ENCODE results near the gene WNT7A. TPM values are rescaled to one million over a fixed set of nuclear protein-coding genes. Genes with fewer than 3 reads are reported as not detected.
"Not testable (repeated sequence)": the region's sequence is repeated elsewhere in the genome, so short reads cannot be mapped to it uniquely, and the experiment has no call there.

The WNT7A gene
- total RNA-seq (2014; rRNA removed; shearing (Covaris generic)): not detected in 2 replicates

DNA sequence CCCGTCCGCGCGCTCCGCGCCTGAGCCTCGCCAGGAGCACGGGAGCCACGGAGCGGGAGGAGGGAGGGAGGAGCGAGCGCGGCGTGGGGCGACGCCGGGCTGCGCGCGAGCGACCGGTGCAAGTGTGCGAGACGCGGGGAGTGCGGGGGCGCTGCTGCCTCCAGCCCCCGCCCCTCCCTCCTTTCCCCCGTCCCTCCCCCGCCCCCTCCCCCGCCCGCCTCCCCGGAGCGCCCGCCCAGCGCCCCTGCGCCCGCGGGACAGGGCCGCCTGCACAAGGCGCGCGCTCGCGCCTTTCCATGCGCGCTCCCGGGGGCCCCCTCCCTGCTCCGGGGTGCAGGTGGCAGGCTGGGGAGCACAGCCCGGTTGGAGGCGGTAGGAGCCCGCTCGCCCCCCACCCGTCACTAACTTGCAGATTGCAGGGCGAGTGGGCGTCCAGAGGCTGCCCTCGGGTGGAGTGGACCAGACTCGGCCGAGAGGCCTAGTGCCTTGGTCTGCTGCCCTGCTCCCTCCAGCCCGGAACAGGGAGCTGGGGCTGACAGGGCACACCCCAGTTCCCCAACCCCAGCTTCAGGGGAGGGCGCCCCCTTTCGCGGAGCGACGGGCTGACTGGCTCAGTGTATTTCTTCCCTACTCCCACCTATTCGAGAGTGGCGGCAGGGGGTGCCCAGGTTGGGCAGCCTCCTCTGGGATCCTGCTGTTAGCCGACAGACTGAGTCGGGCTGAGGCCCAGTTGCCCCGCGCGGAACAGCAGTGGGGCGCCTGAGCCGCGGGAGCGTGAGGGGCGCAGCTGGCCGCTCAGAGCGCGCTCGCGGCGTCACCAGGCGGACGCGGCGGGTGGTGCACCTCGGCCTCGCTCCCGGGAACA lies at the start of gene WNT7A:
Gene WNT7A, minus strand, starts transcription at position 126 of the 865 bp plus-strand sequence. CDS start 255 bp downstream, outside the sequence.
- DNase-seq (ENCODE audit: low spot score): no peak

DNA sequence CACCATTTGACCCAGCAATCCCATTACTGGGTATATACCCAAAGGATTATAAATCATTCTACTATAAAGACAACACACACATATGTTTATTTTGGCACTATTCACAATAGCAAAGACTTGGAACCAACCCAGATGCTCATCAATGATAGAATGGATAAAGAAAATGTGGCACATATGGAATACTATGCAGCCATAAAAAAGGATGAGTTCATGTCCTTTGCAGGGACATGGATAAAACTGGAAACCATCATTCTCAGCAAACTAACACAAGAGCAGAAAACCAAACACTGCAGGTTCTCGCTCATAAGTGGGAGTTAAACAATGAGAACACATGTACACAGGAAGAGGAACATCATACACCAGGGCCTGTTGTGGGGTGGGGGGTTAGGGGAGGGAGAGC lies 48.9 kb upstream of the WNT7A start:
- DNase-seq (ENCODE audit: low spot score): not testable (repeated sequence)

DNA sequence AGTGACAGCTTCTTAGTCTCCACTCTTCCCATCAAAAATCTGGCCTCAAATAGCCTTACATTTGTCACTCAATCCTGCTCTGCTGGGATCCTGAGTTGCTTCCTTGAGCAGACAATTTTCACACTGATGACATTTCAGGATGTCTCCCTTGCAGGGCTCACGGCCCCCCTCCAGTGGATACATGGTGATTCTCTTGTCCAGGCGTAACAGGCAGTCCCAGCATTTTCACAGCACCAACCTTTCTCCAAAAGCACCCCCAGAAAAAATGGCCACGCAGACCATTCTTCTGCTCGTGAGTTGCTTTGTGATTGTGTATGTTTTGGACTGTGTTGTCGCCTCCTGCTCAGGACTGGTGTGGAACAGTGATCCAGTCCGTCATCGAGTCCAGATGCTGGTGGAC lies 47.4 kb upstream of the WNT7A start:
- peak; percentile 20 for DNase-seq (ENCODE audit: low spot score)

DNA sequence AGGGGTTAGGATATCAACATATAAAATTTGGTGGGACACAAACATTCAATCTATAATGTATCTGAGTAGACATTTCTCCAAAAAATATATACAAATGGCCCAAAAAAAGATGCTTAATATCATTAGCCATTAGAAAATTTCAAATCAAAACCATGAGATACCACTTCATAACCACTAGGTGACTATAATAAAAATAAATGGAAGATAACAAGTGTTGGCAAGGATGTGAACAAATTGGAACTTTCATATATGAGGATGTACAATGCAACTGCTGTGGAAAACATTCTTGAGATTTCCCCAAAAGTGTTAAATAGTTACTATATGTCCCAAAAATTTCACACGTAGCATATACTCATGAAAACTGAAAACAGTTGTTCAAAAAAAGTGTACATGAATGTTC lies 36.5 kb upstream of the WNT7A start:
- no peak for DNase-seq (ENCODE audit: low spot score)

DNA sequence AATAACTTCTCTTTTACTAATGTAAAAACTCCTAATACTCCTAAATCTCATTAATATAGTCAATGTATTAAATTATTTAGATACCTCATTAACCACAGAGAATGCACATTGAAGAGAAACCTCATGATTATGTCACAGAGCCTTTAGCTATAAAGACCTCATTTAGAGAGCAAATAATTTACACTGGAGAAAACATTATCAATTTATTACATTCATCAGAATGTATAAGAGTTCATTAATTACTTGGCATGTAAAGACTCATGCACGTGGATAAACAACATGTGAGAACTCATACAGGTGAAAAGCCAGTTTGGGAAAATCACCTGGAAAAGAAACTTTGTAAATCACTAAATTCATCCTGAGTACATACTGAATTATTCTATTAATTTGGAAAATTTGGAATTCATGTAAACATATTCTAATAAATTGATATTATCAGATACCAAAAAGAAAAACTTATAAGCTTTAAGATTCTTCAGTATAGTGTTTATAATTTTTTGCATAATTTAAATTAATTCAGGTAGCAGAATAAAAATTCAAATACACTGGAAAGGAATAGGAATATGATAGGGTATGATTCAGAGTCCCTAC lies 22.9 kb upstream of the WNT7A start:
- no peak for DNase-seq (ENCODE audit: low spot score)

DNA sequence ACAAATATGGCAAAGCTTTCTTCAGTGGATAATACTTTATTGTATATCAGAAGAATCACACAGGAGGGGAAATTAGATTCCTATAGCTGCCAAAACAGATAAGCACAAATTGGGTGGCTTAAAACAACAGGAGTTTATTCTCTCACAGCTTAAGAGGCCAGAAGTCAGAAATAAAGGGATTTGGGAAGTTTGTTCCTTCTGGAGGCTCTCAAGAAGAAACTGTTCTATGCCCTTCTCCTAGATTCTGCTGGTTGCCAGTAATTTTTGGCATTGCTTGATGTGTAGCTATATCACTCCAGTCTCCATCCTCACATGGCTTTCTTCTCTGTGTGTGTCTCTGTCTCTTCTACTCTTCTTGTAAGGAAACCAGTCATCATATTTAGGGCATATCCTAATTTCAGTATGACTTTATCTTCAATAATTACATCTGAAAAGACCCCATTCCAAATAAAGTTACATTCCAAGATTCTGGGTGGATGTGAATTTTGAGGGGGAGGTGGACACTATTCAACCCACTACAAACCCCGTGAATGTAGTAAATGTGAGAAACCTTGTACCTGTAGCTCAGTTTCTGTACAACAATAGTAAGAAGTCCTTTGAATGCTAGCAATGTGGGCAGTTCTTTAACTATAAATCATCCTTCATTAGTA lies 22.2 kb upstream of the WNT7A start:
- no peak for DNase-seq (ENCODE audit: low spot score)

DNA sequence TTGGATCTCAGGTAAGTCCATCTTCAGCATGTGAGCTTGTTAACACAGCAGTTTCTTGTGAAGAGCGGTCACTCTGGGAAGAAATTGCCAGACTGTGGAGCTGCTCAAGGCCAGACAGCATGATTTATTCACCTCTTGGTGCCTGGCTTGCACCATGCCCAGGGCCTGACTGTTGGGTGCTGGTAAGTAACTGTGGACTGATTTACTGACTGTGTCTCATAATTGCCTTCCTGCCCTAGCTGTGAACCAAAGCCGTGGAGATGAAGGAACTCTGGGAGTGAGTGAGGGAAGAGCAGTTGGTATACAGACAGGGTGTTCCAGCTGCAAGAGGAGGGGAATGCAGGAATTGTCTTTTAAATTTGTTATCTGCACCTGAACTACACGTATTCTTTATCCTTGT lies 18.5 kb upstream of the WNT7A start:
- DNase-seq (ENCODE audit: low spot score): no peak

DNA sequence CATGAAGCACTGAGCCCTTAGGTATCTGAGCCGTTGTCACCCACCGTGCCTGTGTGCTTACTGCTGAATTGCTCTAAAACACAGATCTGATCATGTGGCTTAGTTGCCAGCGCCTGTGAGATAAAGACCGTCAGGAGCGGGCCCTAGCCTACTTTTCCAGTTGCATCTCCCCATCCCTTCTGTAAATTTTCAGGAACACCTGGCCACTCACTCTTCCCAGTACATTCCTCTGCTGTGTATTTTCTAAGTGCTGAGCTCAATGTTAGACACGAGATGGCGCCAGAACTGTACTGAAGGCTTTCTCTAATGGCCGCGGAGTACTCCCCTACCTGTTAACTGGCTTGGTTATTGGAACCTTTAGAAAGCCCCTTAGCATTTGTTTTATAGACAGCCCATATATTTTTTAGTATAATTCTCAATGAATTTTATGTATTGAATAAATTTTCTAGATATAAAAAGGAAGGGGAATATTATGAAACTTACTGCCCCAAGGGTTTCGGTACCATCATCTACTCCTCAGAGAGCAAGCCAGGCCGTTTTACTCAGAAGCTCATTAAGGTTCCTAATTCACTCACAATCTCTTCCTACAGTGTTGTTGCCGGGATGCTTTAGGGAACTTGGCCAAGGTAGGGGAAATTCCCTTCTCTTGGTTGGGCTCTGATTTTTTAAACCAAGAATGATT lies 16.7 kb upstream of the WNT7A start:
- peak; percentile 84 for DNase-seq (ENCODE audit: low spot score)

DNA sequence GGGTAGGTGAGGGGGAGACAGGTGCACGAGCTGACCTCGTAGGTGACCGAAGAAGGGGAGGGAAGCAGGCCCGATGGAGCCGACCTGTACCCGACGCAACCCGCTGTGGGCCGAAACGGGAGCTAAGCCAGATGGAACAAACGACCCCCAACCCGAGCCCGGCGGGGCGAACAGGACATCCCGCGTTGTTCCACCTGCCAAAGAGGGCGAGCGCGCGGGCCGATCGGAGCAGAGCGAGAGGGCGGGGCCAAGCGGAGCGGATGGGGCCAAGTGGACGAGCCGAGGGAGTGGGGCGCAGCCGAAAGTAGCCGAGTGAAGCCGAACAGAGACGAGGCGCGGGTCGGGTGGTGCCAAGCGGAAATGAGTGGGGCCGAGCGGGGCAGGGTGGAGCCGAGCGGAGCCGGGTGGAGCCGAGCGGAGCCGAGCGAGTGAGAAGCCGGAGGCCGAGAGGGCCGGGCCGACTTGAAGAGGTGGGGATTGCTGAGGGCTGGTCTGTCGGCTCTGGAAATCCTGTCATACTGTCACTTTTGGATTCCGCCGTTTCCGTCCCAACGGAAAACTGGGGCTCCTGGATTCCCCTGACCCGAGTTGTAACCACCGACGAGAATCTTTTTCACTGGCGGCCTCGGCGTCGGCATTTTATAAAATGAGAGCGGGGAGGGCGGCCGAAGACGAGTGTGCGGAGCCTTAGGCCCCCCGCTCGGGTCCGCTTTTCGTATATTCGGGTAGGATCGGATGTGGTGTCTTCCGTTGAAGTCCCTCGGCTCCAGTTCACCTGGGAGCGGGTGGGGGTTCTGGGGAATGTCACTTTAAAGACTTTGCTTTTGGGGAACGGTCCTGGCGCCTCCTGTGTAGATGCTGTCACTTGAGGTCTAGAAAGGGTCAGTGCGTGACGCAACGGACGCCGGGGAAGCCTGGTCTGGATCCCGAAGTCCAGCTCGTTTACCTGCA lies 15.6 kb upstream of the WNT7A start:
- peak; percentile 88 for DNase-seq (ENCODE audit: low spot score)

DNA sequence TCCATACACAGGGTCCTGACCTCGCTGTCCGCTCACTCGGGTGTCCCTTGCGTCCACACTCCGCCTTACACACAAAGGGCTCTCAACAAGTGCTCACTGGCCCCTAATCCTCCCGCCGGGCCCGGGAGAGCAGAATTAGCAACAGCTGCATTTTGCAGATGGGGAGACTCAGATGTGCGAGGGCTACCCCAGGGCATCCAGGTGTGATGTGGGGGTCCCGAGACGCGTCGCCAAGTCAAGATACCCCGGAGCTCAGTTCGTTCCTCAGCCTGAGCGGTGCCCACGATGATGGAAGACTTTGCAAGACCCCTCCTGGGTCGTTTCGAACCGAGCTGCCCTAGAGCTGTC lies 14.9 kb upstream of the WNT7A start:
- no peak for DNase-seq (ENCODE audit: low spot score)

DNA sequence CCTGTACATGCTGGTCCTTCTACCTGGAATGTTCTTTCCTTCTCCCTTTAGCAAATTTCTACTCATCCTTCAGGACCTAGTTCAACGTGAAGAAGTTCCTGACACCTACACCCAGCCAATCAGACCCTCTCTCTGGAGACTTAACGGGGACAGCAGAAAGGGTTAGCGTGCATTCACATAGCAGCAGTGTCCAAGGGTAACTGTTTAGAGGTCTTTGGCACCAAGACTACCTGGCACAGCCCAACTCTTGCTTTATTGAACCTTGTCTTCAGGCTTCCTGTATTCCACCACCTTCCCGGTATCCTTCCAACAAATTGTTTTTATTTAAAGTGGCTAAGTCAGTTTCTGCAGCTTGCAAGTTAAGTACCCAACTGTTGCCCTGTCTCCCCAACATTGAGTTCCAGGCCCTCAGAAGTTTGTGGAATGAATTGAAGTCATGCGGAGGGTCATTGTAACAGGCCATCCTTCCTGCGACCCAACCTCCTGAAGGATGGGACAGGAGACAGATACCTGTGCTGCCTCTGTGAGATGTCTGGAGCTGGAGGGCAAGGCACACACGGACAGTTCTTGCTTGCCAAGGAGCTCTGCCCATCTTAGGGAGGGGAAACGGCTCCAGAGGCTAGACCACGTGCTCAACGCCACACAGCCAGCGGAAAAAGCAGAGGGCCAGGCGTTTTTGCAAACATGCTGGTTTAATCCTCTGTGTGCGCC lies 14.4 kb upstream of the WNT7A start:
- no peak for DNase-seq (ENCODE audit: low spot score)

DNA sequence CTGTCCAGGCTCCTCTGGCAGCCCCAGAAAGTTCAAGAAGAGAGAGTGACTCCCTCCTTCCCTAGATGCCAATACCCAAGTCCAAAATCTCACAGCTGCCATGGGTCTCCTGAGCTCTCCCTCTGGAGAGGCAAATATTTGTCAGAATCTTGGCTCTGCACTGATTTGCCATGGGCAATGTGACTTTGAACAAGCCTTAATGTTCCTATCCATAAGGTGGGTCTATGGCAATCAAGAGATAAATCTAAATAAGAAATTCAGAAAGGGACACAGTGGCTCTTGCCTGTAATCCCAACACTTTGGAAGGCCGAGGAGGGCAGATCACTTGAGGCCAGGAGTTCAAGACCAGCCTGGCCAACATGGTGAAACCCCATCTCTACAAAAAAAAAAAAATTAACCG lies 12.4 kb upstream of the WNT7A start:
- DNase-seq (ENCODE audit: low spot score): no peak

DNA sequence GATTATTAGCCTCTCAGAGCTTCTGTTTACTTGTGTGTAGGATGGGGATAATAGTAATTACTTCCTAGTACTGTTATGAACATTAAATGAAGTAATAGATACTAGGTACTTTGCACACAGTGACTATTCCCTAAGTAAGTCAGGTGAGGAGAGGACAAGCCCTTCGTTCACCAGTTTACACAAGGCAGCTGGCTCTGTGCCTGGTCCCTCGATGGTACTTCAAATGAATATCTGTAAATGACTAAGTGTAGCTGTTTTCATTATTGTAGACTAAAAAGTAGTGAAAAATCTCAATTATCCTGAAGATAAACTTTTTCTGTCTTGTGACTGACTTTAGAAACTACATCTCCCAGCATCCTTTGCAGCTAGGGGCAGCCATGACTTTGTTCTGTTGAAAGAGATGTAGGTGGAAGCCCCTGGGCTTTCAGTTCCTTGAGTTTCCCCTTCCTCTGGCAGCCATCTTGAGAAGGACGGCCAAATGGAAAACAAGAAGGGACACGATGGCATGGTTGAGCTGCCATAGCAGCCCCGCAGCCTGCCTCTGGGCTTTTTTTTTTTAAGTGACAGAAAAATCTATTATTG lies 11.7 kb upstream of the WNT7A start:
- no peak for DNase-seq (ENCODE audit: low spot score)

DNA sequence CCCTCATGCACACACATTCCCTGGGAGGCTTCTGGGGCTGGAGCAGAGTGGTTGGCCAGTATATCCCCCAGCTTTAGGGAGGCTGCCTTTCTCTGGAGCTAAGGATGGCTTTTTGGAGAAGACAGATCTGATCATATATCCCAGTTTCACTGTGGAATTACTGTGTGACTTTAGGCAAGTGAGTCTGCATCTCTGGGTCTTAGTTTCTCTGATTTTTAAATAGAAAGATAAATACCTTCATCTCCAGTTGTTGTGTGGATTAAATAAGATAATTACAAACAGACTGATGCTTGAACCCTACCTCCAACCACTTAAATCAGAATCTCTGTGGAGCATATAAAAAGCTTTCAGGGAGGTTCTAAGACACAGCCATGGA lies 11.1 kb upstream of the WNT7A start:
- no peak for DNase-seq (ENCODE audit: low spot score)

DNA sequence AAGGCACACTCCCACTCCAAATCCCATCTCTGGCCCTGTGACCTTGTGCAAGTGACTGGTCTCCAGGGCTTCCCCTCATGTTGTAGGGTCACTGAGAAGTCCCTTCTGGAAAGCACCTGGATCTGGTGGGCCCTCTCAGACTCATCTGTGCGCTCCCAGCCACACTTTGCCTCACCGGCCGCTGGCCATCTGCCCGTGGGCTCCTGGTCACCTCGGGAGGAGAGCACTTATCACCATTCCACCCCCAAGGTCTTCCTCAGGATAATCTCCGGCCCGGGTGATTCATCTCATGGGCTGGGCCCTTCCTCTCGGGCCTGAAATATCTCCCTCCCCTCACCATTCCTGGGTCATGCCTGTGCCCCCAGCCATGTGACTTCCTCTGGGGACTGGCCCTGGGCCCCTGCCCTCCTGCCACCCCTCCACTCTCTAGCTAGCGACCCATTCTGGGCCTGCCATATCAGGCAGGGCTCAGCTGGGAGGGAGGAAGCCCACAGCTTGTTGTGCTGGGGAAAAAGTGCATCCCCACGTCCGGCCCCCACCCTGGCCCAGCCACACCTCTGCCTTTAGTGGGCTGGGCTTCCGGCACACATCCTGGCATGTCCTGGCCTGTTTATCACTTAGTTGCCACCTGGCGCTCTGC lies 10.6 kb upstream of the WNT7A start:
- DNase-seq (ENCODE audit: low spot score): no peak

DNA sequence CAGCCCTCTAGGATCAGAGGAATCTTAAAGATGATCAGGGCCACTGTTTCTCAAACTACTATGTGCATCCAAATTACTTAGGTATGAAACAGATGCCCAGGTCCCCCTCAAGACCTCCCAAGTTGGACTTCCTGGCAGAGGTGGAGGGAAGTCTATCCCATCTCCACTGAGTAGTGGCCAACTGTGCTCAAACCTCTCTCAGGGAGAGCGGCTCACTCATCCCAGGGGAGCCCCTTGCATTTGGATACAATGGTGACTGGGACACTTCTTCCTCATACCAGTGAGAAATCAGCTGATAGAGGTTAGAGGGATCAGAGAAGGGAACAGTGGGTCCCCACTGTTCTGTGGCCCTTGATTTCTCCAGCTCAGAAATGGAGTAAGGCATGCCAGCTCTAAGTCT lies 8.7 kb upstream of the WNT7A start:
- no peak for DNase-seq (ENCODE audit: low spot score)

DNA sequence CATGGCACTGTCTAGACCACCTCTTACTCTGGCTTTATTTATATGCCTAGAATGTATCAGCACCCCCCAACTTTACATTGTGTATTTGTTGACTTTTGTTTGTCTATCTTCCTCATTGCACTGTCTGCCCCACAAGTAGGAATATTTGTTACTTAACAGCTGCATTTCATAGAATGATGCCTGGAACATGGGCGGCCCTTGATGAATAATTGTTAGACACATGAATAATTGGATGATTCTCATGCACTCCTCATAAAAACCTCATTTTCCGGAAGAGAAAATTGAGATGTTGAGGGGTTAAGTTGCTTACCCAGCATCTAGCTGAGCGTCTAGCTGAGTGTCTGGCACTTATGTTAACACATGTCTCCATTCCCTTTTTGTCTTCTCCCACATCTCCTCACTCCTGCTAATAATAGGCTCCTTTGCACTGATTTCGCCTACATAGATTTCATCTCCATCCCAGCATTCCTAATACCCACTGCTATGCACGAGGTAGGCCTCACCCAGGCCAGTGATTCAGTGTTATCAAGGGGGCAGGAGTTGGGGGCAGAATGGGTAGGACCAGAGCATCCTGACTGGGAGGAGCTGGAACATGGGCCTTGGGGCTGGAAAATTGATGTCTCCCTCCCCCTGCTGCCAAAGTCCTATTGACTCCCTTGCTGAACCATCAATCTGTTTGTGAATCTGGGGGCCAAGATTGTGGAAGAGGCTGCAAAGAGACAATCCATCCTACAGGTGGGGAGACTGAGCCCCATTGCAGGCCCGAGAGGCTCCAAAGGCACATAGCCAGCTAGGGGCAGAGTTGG lies 7.8 kb upstream of the WNT7A start:
- DNase-seq (ENCODE audit: low spot score): no peak

DNA sequence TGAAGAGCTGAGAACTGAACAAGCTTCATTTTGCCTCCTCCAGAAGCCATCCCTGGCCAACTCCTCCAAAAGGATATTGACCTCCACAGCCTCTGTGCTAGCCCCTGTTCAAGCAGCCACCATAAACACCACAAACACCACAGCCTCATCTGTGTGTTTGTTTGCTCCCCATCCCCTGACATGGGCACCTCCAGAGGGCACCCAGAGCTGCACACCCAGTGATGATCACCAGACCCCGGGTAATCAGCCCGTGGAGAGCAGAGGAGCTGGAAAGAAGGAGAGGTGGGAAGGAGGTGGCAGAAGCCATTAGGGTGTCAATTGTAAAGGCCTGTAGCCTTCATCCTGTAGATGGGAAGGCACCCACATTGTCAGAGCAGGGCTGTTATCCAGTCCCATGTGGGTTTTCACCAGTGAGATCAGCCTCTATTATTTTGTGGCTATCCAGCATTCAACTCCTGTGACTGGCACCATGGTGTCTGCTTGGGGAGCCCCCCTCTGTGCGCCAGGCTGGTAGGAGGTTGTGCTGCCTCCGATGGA lies 6.8 kb upstream of the WNT7A start:
- DNase-seq (ENCODE audit: low spot score): no peak

DNA sequence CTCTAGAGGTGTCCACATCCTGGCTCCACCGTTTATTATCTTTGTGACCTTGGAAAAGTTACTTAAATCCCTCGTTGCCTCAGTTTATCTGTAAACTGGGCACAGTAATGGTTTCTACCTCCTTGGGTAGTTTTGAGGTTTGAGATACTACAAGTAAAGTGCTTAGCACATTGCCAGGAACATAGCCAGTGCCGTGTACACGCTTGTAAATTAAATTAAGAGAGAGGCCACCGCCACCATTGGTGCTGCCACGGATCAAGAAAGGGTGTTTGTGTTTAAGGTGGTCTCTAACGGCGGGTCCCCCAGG lies 5.8 kb upstream of the WNT7A start:
- DNase-seq (ENCODE audit: low spot score): no peak
